SIG-M5 treated with dmso at 0.1 percent for 504 hours (cell line): ENCODE measurements around the gene IFNAR1.
A peak's percentile ranks its signal among the peaks of the same experiment; 100 is the strongest.
"Not testable (repeated sequence)": the region's sequence is repeated elsewhere in the genome, so short reads cannot be mapped to it uniquely, and the experiment has no call there.

Experiments
- DNase-seq: peaks from one replicate; lab custom pipeline; 2025; ENCODE audit not compliant: unreplicated experiment; lab: John Stamatoyannopoulos, UW

IFNAR1 gene

DNA sequence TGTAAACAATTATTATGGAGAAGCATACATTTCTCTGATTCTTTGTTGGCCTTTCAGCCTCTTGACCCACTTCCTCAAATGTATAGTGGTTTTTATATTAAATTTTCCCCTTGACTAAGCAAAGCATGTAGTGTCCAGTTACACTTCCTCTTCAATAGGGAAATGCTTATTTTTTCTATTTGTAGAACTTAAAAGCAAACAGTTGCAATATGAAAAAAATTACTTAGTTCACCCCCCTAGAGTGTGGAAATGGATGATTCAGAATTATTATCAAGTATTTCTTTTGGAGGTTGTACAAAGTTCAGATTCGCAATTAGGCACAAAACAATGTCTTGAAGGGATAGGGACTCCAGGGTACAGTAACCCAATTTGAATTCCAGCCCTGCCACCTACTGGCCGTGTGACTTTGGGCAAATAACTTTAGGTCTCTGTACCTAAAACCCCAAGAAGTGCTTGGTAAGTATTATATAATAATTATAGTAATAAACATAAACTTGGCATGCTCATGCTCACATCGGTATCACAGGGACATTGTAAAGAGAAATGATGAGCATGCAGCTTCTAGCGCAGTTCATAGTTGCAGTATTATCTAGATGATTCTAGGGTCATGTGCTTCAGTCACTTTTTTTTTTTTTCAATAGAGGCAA, 49.8 kb downstream of the IFNAR1 start:
- peak; percentile 95 for DNase-seq

DNA sequence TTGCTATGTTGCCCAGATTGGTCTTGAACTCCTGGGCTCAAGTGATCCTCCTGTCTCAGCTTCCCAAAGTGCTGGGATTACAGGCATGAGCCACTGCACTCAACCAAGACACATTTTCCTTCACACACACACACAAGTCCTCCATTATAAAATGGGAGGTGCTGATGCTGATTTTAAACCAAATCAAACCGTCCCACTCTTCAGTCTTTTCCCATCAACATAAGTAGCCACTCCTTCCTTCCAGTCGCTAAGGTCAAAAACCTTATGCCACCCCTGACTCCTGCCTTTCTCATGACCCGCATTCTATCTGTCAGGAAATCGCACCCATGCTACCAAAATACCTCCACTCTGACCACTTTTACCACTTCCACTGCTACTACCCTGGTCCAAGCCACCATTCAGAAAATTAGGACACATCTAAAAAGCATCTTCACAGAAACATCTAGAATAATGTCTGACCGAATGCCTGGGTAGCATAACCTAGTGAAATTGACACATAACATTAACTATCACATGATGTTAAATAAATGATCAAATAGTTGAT, 50.4 kb downstream of the IFNAR1 start:
- DNase-seq, result no peak

DNA sequence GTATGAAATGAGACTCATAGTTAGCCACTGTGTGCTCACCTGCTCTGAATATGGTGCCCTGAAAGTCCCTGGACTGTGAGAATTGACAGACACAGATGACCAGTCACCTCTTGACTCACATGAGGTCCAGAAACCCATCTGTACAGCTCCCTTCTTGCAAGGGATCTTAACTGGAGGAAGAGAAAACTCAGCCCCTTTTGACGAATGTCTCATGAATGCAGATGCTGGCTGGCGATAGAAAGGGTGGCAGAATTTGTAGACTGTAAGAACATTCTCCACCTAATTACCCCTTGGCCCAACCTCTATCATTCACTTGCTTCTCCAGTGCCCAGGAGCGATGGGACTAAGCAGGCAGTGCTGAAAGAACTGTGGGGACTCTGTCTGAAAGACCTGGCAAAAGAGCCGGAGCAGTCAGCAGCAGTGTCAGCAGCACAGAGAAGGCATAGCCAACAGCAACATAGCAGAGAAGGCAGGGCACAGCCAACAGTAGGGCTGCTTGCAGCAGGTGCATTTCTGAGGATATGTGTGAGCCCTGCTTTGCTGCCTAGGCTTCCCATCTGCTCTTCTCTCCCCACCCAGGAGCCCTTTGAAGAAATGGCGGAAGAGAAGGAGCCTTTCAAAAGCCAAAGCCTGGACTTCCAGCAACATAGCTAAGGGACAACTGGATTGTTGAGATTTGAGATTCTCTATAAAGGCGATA, 52.6 kb downstream of the IFNAR1 start:
- no peak for DNase-seq

DNA sequence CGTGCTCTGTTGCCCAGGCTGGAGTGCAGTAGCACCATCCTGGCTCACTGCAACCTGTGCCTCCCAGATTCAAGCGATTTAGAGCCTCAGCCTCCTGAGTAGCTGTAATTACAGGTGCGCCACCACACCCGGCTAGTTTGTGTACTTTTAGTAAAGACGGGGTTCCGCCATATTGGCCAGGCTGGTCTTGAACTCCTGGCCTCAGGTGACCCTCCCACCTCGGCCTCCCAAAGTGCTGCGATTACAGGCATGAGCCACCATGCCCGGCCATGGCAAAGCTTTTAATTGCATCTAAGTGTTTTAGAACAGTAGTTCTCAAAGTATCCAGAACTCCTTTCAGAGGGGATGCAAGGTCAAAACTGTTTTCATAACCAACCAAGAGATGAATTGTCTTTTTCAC, 53.3 kb downstream of the IFNAR1 start:
- no peak for DNase-seq

DNA sequence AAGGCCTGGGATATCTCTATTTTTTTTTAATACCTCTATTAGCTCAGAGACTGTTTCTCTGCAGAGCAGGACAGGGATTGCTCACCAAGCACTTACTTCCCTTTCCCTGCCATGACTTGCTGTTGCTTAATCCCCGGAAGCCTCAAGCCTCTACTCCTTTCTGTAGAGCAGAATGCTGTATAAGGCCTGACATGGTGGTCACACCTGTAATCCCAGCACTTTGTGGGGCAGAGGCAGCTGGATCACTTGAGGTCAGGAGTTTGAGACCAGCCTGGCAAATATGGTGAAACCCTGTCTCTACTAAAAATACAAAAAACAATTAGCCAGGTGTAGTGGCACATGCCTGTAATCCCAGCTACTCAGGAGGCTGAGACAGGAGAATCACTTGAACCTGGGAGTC, 55.2 kb downstream of the IFNAR1 start:
- DNase-seq, result peak; percentile 94

DNA sequence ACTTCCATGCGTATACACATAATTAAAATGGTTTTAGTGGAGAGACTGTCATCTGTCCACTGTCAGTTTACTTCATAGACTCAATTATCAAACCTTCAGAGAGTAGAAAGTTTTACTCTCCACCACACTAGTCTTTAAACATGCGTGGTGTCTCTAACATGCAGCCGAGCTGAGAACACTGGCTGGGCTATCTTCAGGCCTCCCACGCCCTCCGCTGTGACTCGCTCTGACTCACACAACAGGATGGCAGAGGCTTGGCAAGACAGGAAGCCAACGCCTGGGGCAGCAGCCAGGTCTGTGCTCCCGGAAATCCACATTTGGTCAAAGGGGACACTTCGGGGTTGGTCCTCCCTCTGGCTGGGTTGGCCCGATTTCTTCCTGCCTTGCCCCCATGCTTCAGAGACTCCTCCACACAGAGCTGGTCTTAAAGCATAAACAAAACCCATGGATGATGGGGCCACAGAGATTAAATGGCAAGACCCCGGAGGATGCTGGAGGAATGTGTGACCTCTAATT, 55.8 kb downstream of the IFNAR1 start:
- peak; percentile 93 for DNase-seq

DNA sequence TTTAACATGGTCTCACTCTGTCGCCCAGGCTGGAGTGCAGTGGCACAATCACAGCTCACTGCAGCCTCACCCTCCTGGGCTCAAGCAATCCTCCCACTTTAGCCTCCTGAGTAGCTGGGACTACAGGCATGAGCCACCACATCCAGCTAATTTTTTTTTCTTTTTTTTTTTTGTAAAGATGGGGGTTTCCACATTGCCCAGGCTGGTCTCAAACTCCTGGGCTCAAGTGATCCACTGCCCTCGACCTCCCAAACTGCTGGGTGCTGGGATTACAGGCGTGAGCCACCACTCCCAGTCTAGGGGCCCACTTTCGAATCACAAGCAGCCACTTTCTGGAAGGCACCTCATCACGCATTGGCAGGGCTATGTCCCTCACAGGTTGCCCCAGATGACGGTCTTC, 56.6 kb downstream of the IFNAR1 start:
- not testable (repeated sequence) for DNase-seq

DNA sequence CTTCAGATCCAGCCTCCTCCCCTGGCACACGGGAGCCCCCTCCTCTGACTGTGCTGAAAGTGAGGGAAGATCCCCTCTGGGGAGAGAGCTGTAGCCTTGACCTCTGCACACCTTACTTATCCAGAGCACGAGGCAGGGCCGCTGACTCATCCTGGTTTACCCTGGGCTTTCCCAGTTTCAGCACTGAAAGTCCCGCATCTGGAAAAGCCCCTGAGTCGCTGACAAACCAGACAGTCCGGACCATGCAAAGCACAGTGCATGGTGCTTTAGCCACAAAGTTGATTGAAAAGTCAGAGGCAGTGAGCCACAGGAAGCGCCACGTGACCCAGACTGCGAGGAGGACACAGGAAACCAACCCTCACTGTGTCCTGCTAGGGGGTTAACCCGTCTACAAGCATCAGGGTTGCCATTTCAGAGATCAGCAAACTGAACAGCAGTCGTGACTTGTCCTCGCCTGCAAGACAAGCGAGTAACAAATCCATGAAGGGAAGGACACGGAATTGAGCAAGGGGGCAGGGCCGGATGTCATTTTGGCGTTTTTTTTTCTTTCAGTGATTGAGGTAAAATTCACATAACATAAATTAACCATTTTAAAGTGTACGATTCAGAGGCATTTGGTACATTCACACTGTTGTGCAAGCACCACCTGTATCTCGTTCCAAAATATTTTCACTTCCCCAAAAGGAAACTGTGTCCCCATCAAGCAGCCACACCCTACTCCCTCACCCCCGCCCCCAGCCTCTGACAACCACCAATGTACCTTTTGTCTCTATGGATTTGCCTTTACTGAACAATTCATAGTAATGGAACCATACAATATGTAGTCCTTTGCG, 58.5 kb downstream of the IFNAR1 start:
- peak; percentile 96 for DNase-seq

DNA sequence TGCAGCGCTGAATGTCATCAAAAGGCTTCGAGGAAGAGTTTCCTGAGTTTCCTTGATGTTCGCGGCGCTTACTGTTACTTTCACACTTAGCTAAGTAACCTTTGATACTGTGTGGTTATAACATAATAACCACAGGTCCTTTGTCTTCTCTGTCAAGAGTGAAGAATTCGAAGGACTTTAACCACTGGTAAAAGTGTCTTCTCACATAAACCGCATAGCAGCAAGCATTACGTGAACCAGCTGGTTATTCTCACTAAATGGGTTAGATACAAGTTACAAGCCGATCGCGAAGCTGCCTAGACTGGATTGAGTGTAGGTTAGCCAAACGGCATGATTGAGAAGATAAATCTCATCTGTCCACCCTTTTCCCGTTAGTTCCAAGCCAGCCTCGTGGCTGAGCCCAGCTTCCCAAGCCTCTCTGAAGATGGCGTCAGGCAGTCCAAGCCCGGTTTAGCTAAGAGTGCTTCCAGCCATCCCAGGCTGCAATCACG, 60.1 kb downstream of the IFNAR1 start:
- no peak for DNase-seq

DNA sequence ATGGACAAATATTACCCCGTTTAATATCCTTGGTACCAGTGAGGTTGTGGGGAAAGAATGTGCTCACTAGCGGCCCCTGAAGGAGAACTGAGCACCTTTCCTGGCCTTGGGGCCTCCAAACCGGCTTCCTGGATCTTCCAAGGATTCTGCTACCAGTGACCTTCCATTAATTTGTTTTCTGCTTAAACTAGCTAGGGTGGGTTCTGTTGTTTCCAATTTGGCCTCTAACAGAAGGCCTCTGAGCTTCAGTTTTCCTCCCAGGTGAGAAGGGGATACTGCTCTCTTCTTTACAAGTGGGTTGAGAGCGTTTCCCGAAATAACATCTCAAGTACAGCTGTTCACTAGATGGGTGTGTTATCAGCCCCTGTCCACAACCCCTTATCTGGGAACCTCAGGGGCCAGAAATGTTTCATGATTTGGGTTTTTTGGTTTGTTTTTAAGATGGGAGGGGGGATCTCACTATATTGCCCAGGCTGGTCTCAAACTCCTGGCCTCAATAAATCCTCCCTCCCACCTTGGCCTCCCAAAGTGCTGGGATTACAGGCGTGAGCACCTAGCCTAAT, 61.5 kb downstream of the IFNAR1 start:
- no peak for DNase-seq

DNA sequence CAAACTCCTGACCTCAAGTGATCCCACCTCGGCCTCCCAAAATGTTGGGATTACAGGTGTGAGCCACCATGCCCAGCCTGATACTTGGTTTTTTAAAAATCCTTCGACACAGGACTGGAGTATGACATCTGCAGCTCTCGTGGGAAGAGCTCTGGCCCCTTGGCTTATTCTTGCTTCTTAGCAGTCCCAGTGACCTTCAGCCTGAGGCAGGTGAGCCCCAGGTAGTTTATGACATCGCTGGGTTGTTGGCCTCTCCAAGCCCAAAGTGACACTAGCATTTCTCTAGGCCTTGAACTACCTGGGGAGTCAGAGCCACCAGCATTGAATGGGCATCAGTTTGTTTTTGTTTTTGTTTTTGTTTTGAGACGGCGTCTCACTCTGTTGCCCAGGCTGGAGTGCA, 62.5 kb downstream of the IFNAR1 start:
- DNase-seq, result no peak

DNA sequence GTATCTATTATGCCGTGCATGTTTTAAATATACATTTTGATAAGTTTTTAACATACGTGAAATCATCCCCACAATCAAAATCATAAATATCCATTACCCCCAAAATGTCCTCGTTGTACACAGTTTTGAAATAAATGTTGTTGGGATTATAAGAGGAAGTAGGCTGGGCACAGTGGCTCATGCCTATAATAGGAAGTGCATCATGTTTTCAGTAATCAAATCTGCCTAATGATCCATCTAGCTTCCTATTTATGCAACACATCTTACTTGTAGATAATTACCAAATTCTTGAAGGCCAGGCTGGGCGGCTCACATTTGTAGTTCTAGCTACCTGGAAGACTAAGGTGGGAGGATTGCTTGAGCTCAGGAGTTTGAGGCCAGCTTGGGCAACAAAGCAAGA, 63.4 kb downstream of the IFNAR1 start:
- DNase-seq, result peak; percentile 85

DNA sequence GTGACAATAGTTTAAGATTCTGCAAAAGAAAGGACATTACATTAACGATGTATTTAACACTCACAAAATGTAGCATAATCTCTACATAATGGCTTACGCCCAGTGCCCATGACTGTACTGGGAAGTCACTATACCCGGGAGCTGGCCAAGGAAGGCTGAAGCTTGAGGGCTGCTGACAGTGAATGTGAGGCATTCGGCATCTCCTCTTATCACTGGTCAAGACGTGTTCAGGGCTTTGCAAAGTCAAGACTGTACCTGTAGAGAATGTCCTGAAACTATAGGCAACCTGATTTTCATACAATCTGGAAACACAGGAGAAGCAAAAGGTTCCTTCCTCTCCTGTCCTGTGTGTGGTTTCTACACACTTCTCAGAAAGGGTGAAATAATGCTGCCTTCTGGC, 65.7 kb downstream of the IFNAR1 start:
- DNase-seq, result no peak

DNA sequence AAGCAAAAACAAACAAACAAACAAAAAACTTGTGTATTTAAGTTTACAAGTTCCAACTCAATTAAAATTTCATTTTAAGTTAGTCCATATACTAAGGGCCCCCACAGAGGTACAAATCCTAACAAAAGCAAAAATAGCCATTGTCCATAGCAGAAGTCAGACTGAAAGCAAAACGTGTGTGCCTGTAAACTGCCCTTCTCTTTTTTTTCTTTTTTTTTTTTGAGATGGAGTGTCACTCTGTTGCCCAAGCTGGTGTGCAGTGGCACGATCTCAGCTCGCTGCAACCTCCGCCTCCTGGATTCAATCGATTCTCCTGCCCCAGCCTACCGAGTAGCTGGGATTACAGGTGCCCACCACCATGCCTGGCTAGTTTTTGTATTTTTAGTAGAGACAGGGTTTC, 66.9 kb downstream of the IFNAR1 start:
- DNase-seq, result peak; percentile 9

DNA sequence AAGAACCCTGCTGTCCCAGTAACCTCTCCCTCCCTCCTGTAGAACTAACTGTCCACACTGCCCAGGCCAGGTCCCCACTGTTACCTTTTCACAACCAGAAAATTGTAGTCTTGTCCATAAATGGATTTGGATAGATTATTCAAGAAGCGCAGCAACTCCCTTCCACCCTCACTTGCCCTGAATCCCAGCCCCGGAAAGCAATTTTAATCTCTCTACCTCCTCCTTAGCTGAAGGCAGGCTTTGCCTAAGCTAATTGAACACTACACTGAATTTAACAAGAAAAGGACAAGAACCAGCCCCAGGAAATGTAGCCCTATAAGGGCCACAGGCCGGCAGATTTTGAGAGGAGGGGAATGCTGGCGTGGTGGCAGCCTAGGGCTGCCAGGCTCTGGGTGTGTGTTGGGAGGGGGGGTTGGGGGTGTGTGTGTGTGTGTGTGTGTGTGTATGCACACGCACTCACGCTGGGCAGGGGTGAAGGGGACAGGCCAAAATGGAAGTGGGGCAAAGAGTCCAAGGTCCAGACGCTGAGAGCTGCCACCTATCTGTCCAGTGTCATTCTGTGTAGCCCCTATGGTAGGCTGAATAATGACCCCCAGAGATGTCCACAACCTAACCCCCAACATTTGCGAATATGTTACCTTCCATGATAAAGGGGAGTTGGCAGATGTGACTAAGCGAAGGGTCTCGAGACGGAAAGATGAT, 67.7 kb downstream of the IFNAR1 start:
- no peak for DNase-seq

DNA sequence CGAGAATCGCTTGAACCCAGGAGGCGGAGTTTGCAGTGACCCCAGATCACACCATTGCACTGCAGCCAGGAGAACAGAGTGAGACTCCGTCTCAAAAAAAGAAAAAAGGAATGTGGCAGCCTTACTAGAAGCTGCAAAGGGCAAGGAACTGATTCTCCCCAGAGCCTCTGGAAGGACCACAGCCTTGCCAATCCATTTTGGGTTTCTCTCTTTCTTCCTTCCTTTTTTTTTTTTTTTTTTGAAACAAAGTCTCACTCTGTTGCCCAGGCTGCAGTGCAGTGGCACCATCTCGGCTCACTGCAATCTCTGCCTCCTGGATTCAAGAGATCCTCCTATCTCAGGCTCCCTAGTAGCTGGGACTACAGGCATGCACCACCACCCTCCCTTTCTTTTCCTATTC, 68.6 kb downstream of the IFNAR1 start:
- peak; percentile 39 for DNase-seq

DNA sequence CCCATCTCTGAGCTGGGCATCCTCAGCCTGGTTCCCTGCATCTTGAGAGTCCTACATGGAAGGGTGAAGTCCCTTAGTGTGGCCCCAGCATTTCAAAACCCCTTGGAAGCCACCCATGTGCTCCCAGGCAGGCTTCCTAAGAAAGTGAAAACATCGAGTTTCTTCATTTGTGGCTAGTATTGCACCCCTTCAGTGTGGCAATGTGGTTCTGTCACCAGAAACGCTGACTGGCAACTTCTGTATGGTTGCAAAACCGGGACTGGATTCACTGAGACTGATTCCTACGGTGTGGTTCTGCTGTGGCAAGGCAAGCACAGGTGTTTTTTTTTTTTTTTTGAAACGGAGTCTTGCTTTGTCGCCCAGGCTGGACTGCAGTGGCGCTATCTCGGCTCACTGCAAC, 69.5 kb downstream of the IFNAR1 start:
- DNase-seq, result peak; percentile 97

DNA sequence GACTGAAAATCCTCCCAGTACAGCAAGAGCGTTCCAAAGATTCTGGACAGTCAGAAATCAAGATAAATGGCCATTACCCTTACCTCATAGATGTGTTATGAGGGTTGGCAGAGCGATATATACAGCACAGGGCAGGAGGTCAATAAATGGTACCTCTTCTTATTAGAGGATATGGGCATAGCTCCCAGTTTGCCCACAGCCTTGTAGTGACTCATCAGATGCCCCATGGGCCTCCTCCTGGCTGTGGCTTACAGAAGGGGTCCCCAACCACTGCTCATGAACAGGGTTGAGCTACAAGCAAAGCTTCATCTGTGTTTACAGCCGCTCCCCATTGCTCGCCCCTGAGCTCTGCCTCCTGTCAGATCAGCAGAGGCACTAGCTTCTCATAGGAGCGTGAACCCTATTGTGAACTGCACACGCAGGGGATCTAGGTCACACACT, 71.1 kb downstream of the IFNAR1 start:
- no peak for DNase-seq

DNA sequence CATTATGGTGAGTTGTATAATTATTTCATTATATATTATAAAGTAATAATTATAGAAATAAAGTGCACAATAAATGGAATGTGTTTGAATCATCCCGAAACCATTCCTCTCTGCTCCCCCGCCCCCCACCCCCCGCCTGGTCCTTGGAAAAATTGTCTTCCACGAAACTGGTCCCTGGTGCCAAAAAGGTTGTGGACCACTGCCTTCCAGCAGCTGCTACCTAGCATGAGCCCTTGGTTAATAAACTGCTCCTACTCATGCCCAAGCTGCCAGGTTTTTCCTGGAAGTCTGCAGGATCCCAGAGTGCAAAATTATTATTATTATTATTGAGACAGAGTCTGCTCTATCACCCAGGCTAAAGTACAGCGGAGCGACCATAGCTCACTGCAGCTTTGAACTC, 71.7 kb downstream of the IFNAR1 start:
- no peak for DNase-seq

DNA sequence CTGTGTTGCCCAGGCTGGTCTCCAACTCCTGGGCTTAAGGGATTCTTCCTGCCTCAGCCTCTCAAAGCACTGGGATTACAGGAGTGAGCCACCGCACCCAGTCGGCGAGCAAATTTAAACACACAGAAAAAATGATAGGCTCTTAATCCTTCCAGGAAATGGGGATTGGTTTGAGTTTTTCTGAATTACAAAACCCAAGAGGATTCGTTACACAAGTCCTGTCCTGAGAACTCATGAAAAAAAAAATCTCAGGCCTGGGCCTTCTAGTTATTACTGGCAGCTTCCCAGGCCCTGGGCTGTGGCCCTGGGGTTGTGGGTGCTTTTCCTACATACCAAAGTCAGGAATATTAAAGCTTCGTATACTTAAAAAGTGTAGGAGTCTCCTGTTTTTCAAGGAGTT, 72.2 kb downstream of the IFNAR1 start:
- no peak for DNase-seq
